Pancreas (tissue), 10 donors: Measurements from ENCODE around the gene CD180. TPM values are rescaled to one million over a fixed set of nuclear protein-coding genes. Genes with fewer than 3 reads are reported as not detected.

Experiments used
- ATAC-seq, 4 donors: fragments of 200-7000 bp; cut with Tn5 transposase; one replicate each; pipeline versions ENCODE4 v1.8.0 to v1.9.1; 2020; ENCODE audit warnings: mild to moderate bottlenecking in 4 of 4, moderate library complexity in 4 of 4
- DNase-seq, 6 donors: peaks; one replicate each; pipeline ENCODE4 v3.0.0-alpha.2; 2020
- FAIRE-seq: peaks from 2 replicates; lab custom pipeline; 2012; peaks lifted over from hg19 to GRCh38; lab: Jason Lieb, UNC
- H3K27ac ChIP-seq, 4 donors: fragments of 200-600 bp; sonication (generic); 1 replicate in 3 of 4; 2 replicates in 1 of 4; pipeline versions ENCODE4 v1.5.0 to v1.8.0; 2020
- H3K27me3 ChIP-seq, 4 donors: fragments of 200-600 bp; one replicate each; pipeline ENCODE4 v1.8.0; 2021
- H3K36me3 ChIP-seq, 3 donors: fragments of 200-600 bp; sonication (generic) in 1 of 3; one replicate each; pipeline versions ENCODE4 v1.5.0 to v1.8.0; 2020 to 2021
- H3K4me1 ChIP-seq, 3 donors: fragments of 200-600 bp; one replicate each; pipeline ENCODE4 v1.8.0; 2021
- H3K4me3 ChIP-seq, 4 donors: fragments of 200-600 bp; sonication (generic) in 2 of 4; one replicate each; pipeline versions ENCODE4 v1.5.0 to v1.8.0; 2020 to 2021
- H3K9me3 ChIP-seq, 4 donors: fragments of 200-600 bp; one replicate each; pipeline ENCODE4 v1.8.0; 2021
- CTCF ChIP-seq, 4 donors: fragments of 200-600 bp; sonication (generic) in 3 of 4; IDR thresholded peaks; one replicate each; pipeline versions ENCODE4 v1.5.0 to v1.8.0; 2021; ENCODE audit warnings: antibody characterized with exemption in 4 of 4
- WGBS, 2 donors: extraction: QIAGEN DNeasy Blood & Tissue Kit; methylation state at CpG; one replicate each; pipeline ENCODE4 v1.1.7; 2013; 5-methylcytosine and 5-hydroxymethylcytosine counted together
- intact Hi-C, 3 donors: fragments of 100-400 bp; cut with DNase I; formaldehyde crosslinking; loops; one replicate each; pipeline versions ENCODE4 v1.11.1 to v1.14.2; 2022
- polyA plus RNA-seq, 2 donors: library from polyadenylated mRNA; stranded (reverse); fragments of 200-250 nt; gene quantifications; one replicate each; pipeline ENCODE4 v1.2.3, GENCODE V29; 2013
- total RNA-seq, 6 donors: library from RNA; stranded (reverse); fragmentation: NEBNext Ultra II Directional in 4 of 6; extraction: Animal tissue kit (Norgen Biotek cat#: 25700) in 4 of 6; gene quantifications; one replicate each; pipeline versions ENCODE4 v1.2.1 to v1.2.4, GENCODE V29; 2021 to 2023
- donor health status: healthy with polysubstance abuse.
- donor health status: DM: no; HTN: no; CAD: no; lungs with moderate emphysema.
- donor health status: DM: no; HTN: no; CAD: no.
- donor health status: control.
- donor health status: control.
- donor health status: Bipolar disorder and iron deficiency.
- donor health status: DM: yes; HTN: yes; CAD: no.
- donor health status: DM: no; HTN: no; CAD: no.
- donor health status: DM: no; HTN: no; CAD: no.
- donor health status: DM: yes; HTN: yes; CAD: no.

CD180 gene
- total and polyA plus RNA-seq, 8 donors: 0.04 to 2.9 (median 0.10) TPM

- H3K27ac ChIP-seq: peak overlapping the region in 3 of 4 donors; percentile 60 to 82 (median 69)
- H3K4me1 ChIP-seq: peaks cover 9 to 18% (median 12%) of the 10 kb centered on the region in 3 donors
- no peak for TF ChIP-seq CTCF (IDR thresholded peaks at IDR 0.05)
- intact Hi-C loops: no loop called here
- FAIRE-seq (no peak), DNase-seq (peak; percentile 29 to 81 (median 60)), ATAC-seq (peak; percentile 58 to 89 (median 83))
- 36 to 39% methylated on average over 19 of the region's 19 CpGs for WGBS, 2 donors
- no peaks in the 10 kb centered on the region for H3K36me3 ChIP-seq
- H3K4me3 ChIP-seq: peak overlapping the region in 1 of 4 donors; percentile 23
- H3K27me3 ChIP-seq: no peaks in the 10 kb centered on the region
- no peaks in the 10 kb centered on the region for H3K9me3 ChIP-seq
Measured at GRCh38 chr5:67215519-67216471, 19.2 kb upstream of the CD180 start.

GRCh38 chr5:67214707-67215447 is 18.3 kb upstream of the CD180 start:
- 53 to 55% methylated on average over 12 of the region's 12 CpGs for WGBS, 2 donors
- FAIRE-seq: no peak
- H3K27me3 ChIP-seq: no peaks in the 10 kb centered on the region
- no peaks in the 10 kb centered on the region for H3K9me3 ChIP-seq
- peak overlapping the region in 3 of 4 donors; percentile 60 to 82 (median 69) for H3K27ac ChIP-seq
- peak; percentile 77 to 83 (median 78) for ATAC-seq
- H3K36me3 ChIP-seq: no peaks in the 10 kb centered on the region
- no peak for TF ChIP-seq CTCF (IDR thresholded peaks at IDR 0.05)
- peaks cover 9 to 18% (median 12%) of the 10 kb centered on the region in 3 donors for H3K4me1 ChIP-seq
- no peak overlapping the region for H3K4me3 ChIP-seq
- DNase-seq: peak; percentile 55 to 77 (median 70)
- intact Hi-C loops: no loop called here

- H3K27ac ChIP-seq: no peak overlapping the region
- ATAC-seq (no peak), DNase-seq (no peak), FAIRE-seq (no peak)
- H3K9me3 ChIP-seq: no peaks in the 10 kb centered on the region
- H3K4me3 ChIP-seq: no peak overlapping the region
- peaks cover 9 to 18% (median 12%) of the 10 kb centered on the region in 3 donors for H3K4me1 ChIP-seq
- no peaks in the 10 kb centered on the region for H3K27me3 ChIP-seq
- no peak for TF ChIP-seq CTCF (IDR thresholded peaks at IDR 0.05)
- WGBS, 2 donors: 89 to 94% methylated on average over 6 of the region's 6 CpGs
- intact Hi-C loops: no loop called here
- H3K36me3 ChIP-seq: no peaks in the 10 kb centered on the region
Measured at GRCh38 chr5:67214036-67214435, 17.4 kb upstream of the CD180 start.

- FAIRE-seq: no peak
- TF ChIP-seq CTCF (IDR thresholded peaks at IDR 0.05): no peak
Measured at GRCh38 chr5:67211926-67212325, 15.3 kb upstream of the CD180 start.

More at GRCh38 chr5:67211926-67212325, 15.3 kb upstream of the CD180 start:
- no peaks in the 10 kb centered on the region for H3K9me3 ChIP-seq
- peaks cover 9 to 28% (median 12%) of the 10 kb centered on the region in 3 donors for H3K4me1 ChIP-seq
- H3K27me3 ChIP-seq: no peaks in the 10 kb centered on the region
- 48 to 64% methylated on average over 2 of the region's 2 CpGs for WGBS, 2 donors
- no peaks in the 10 kb centered on the region for H3K36me3 ChIP-seq
- H3K4me3 ChIP-seq: no peak overlapping the region
- no peak overlapping the region for H3K27ac ChIP-seq
- intact Hi-C loops: no loop called here
- DNase-seq: no peak
- ATAC-seq: no peak
